NCI-H82 treated with DMSO at 0.1 percent for 48 hours (cell line): ENCODE data around the gene GASK1A.

ENCODE experiments used
- DNase-seq: peaks from one replicate; lab custom pipeline; 2025; ENCODE audit not compliant: unreplicated experiment; lab: John Stamatoyannopoulos, UW

The GASK1A gene

DNA sequence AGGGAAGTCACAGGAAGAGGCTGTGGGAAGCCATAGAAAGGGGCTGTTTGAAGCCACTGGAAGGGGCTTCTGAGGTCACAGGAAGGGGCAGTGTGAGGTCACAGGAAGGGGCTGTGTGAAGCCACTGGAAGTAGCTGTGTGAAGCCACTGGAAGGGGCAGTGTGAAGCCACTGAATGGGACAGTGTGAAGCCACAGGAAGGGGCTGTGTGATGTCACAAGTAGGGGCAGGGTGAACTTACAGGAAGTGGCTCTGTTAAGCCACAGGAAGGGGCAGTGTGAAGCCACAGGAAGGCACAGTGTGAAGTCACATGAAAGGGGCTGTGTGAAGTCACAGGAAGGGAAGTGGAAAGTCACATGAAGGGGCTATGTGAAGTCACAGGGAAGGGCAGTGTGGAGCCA, 33.1 kb downstream of the GASK1A start:
- no peak for DNase-seq

DNA sequence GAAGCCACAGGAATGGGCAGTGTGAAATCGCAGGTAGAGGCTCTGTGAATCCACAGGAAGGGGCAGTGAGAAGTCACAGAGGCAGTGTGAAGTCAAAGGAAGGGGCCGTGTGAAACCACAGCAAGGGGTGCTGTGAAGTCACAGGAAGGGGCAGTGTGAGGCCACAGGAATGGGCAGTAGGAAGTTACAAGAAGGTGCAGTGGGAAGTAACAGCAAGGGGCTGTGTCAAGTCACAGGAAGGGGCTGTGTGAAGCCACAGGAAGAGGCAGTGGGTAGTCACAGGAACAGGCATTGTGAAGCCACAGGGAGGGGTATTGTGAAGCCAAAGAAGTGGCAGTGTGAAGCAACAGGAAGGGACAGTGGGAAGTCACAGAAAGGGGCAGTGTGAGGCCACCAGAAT, 34.1 kb downstream of the GASK1A start:
- no peak for DNase-seq

DNA sequence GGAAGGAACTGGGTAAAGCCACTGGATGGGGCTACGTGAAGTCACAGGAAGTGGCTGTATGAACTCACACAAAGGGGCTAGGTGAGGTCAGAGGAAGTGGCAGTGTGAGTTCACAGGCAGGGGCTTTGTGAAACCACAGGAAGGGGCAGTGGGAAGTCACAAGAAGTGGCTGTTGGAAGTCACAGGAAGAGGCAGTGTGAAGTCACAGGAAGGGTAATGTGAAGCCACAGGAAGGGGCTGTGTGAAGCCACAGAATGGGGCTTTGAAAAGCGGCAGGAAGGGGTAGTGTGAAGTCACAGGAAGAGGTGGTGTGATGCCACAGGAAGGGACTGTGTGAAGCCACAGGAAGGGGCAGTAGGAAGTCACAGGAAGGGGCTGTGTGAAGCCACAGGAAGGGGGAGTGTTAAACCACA, 34.6 kb downstream of the GASK1A start:
- no peak for DNase-seq

- DNase-seq = no peak
Measured at GRCh38 chr3:43014241-43014640, 35.1 kb downstream of the GASK1A start.

GRCh38 chr3:43014956-43015355, 35.8 kb downstream of the GASK1A start:
- DNase-seq = no peak

DNA sequence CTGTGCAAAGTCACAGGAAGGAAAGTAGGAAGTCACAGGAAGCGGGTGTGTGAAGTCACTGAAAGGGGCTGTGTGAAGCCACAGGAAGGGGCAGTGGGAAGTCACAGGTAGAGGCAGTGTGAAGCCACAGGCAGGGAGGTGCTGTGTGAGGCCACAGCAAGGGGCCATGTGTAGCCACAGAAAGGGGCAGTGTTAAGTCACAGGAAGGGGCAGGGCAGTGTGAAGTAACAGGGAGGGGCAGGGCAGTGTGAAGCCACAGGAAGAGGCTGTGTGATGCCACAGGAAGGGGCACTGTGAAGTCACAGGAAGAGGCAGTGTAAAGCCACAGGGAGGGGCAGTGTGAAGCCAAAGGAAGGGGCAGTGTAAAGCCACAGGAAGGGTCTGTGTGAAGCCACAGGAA, 36.5 kb downstream of the GASK1A start:
- DNase-seq = no peak

GRCh38 chr3:43015991-43016865, 37.1 kb downstream of the GASK1A start:
- no peak for DNase-seq

DNA sequence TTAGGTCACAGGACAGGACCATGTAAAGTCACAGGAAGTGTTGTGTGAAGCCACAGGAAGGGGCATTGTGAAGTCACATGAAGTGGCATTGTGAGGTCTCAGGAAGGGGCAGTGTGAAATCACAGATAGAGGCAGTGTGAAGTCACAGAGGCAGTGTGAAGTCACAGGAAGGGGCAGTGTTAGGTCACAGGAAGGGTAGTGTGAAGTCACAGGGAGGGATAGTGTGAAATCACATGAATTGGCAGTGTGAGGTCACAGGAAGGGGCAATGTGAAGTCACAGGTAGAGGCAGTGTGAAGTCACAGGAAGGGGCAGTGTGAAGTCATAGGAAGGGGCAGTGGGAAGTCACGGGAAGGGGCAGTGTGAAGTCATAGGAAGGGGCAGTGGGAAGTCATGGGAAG, 37.9 kb downstream of the GASK1A start:
- DNase-seq = no peak

DNA sequence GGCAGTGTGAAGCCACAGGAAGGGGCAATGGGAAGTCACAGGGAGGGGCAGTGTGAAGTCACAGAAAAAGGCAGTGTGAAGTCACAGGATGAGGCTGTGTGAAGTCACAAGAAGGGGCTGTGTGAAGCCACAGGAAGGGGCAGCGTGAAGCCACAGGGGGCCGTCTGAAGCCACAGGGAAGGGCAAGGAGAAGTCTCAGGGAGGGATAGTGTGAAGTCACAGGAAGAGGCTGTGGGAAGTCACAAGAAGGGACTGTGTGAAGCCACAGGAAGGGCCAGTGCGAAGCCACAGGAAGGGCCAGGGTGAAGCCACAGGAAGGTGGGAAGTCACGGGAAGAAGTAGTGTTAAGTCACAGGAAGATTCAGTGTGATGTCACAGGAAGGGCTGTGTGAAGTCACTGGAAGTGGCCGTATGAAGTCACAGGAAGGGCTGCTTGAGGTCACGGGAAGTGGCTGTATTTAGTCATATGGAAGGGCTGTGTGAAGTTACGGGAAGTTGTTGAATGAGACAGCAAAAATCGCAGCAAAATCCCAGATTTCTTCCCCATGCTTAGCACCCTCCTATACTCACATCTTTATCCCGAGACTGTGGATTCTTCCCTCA, 38.6 kb downstream of the GASK1A start:
- no peak for DNase-seq

DNA sequence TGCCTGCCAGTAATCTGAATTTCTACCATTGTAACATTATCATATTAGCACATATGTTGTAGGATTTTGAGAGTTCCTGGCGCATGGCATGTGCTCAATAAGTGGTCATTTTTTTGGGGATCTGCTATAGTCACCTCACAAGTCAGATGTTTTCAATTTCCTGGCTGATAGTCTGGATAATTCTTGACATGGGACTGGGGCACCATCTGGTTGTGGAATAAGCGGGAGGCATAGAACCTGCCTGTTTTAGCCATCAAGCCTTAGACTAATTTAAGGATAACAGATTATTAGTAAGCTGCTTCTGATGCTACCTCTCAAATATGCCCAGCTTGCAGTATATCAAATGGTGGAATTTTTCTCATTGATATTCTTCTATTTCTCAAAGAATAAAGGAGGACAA, 39.1 kb downstream of the GASK1A start:
- no peak for DNase-seq

DNA sequence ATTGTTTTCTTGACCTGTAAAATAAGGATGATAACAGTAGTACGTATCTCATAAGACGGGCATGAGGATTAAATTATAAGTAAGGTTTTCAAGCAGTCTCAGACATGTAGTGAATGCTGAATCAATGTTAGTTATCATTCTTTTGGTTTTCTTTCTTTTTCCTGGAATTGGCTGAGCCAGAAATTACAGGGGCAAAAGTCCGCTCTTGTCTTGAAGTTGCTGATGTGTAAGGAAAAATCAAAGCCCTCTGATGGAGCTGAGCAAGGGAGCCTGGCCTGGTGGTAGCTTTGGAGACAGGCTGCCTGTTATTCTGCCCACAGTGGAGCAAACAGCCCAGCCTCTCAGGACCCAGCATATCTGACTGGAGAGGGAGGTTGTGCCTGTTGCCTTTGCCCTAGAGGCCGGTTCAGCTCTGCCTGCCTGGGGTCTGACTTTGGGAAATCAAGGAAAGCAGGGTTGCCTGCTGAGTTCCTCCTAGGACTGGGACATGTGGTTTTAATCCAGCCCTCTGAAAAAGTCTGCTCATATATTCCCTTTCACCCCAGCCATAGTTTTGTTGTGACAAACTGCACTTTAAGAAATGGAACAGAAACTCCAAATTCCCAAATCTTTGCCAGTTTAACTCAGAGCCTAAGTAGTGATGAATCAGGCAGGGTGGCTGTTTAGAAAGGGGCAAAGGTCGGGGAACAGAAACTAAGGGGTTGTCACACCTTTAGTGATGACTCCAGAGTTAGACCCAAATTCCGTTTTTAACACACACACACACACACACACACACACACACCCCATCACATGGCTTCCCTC, 40.1 kb downstream of the GASK1A start:
- no peak for DNase-seq

DNA sequence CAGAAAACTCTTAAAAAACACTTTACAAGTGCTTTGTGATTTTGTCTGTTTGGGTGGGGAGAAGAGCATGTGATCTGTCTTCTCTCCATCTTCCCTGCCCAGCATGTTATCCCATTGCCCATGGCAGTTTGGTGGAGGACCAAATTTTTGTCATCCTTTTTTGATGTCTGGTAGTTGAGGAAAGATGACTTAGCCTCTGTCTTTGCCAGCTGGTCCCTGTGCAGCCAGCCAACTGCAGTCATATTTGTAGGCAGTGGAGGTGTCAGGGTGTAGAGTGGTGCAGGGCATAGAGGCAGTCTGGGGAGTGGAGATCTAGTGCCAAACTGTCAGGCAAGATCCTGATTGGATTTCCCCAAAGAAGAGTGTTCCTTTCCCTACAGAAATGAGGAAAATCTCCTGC, 40.7 kb downstream of the GASK1A start:
- no peak for DNase-seq

- DNase-seq = no peak
Measured at GRCh38 chr3:43021186-43021585, 42.1 kb downstream of the GASK1A start.

DNA sequence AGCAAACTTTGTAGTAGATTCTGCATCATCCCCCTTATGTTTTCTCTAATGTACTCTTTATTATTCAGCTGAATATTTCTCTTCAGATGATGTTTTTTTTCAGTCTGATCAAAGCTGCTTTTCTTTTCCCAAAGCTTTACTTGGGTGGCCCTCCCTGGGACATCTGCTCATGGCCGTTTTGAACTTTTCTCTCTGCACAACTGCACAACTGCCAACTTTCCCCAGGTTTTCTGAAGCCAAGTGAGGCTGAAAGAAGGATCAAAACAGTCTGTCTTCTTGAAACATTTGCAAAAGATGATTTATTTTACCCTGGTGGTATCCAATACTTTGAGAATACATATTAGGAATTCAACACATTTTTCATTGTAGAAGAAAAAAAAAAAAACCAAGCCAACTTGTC, 43.0 kb downstream of the GASK1A start:
- DNase-seq = no peak

- DNase-seq = no peak
Measured at GRCh38 chr3:43023066-43023465, 44.0 kb downstream of the GASK1A start.

GRCh38 chr3:43023746-43024145, 44.6 kb downstream of the GASK1A start:
- no peak for DNase-seq

DNA sequence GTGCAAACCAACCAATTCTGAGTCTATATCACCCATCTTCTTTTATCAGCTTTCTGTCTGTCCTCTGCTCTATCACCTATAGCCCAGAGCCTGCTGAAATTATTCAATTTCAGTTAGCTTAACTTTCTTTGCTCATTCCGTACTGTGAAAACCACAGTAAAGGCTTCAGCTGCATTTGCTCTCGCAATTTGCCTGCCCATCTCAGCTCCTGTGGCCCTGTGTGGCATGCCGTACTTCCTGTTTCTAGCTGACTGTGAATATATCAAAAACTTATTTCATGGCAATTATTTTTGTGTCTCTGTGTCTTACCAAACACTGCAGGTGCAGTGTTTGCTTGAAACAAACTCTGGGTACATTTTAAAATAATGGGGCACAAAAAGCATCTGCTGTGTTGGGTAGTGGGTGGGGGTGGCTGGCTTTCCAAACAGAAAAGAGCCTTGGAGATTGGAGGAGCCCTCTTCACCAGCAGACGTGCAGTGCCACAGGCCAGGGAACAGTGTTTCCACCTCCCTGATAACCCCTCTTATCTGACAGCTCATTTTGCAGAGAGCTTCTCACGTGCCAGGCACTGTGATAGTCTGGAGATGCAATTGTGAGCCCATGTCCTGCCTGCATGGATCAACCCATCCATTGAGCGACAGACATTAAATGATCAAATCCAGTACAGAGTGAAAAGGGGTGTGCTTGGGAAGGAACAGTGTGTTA, 45.2 kb downstream of the GASK1A start:
- no peak for DNase-seq

DNA sequence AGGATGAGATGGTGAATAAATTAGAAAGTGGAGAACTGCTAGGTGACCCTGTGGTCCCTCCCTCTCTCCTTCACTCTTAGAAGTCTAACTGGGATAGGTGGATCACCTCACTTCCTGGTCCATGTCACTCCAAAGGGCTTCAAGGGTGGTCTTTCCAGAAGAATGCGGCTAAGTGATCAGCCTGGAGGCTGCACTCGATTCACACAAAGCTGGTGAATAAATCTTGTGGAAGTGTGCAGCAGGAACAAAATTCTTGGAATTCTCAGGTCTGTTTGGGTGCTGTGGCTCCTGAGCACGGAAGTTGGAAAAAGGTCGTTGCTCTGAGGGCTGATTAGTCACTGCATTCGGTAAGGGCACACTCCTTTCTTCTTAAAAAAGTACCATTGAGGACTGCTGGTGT, 46.3 kb downstream of the GASK1A start:
- no peak for DNase-seq

GRCh38 chr3:43028001-43028400, 48.9 kb downstream of the GASK1A start:
- no peak for DNase-seq

DNA sequence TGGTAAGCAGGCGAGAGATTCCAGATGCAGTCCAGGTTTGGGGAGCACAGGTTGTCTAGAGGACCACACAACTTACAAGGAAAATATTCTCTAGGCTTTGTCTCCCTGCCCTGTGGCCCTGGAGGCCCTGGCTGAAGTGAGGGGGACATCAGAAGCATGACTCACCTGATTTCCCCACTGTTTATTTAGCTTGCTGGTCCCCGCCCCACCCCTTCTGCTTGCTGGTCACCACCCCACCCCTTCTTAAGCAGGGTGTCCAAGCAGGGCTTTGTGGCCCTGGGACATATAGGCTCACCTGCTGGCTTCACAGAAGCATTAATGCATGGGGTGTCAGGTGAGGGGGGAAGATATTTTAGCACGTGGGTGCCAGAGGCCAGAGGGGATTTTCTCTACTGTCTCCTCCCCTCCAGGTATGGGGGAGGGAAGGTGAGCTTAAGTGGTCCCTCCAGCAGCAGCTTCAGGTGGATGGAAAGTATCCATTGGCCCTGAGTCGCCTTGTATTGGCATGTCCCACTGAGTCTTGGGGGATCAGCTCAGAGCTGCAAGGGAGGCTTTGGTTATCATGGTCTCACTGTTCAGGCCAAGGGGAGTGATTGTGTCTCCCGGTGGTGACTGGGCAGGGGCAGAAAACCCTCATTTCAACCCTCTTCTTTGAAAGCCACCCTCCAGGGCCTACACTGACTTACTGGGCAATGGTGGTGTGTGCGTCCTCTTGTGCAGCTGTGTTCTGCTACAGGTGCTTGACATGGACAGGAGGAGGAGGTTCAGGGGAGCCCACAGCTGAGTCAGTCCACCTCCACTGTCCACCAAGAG, 49.8 kb downstream of the GASK1A start:
- DNase-seq = no peak
